ENCODE measurements around the gene HNRNPU. TPM values are rescaled to one million over a fixed set of nuclear protein-coding genes. Genes with fewer than 3 reads are reported as not detected.

Gene HNRNPU
- total RNA-seq (2014; rRNA removed; shearing (Covaris generic)): 520 and 628 TPM in 2 replicates

- peak; percentile 90 for DNase-seq (ENCODE audit: low spot score)
Observed at GRCh38 chr1:244864253-244865027, at the start of gene HNRNPU. Gene HNRNPU, minus strand, starts transcription at chr1:244864543. Its CDS starts 236 bp downstream, at chr1:244864307.

- no peak for DNase-seq (ENCODE audit: low spot score)
Observed at GRCh38 chr1:244913806-244914205, 49.5 kb upstream of the HNRNPU start.

GRCh38 chr1:244904119-244904518 is 39.8 kb upstream of the HNRNPU start:
- no peak for DNase-seq (ENCODE audit: low spot score)

- no peak for DNase-seq (ENCODE audit: low spot score)
Observed at GRCh38 chr1:244901400-244902015, 37.2 kb upstream of the HNRNPU start.

- DNase-seq (ENCODE audit: low spot score): no peak
Observed at GRCh38 chr1:244897476-244898254, 33.3 kb upstream of the HNRNPU start.

GRCh38 chr1:244896550-244896949 is 32.2 kb upstream of the HNRNPU start:
- peak; percentile 59 for DNase-seq (ENCODE audit: low spot score)

GRCh38 chr1:244893836-244894235 is 29.5 kb upstream of the HNRNPU start:
- no peak for DNase-seq (ENCODE audit: low spot score)

- no peak for DNase-seq (ENCODE audit: low spot score)
Observed at GRCh38 chr1:244887281-244887680, 22.9 kb upstream of the HNRNPU start.

- DNase-seq (ENCODE audit: low spot score): no peak
Observed at GRCh38 chr1:244881552-244882280, 17.4 kb upstream of the HNRNPU start.

GRCh38 chr1:244878681-244879080 is 14.3 kb upstream of the HNRNPU start:
- DNase-seq (ENCODE audit: low spot score): no peak

GRCh38 chr1:244876228-244876910 is 12.0 kb upstream of the HNRNPU start:
- no peak for DNase-seq (ENCODE audit: low spot score)

- DNase-seq (ENCODE audit: low spot score): no peak
Observed at GRCh38 chr1:244874974-244875579, 10.7 kb upstream of the HNRNPU start.

- DNase-seq (ENCODE audit: low spot score): no peak
Observed at GRCh38 chr1:244869950-244870349, 5.6 kb upstream of the HNRNPU start.

GRCh38 chr1:244869364-244869827 is 5.1 kb upstream of the HNRNPU start:
- no peak for DNase-seq (ENCODE audit: low spot score)

- no peak for DNase-seq (ENCODE audit: low spot score)
Observed at GRCh38 chr1:244868484-244869363, 4.4 kb upstream of the HNRNPU start.

GRCh38 chr1:244866355-244866754 is 2.0 kb upstream of the HNRNPU start:
- DNase-seq (ENCODE audit: low spot score): no peak

GRCh38 chr1:244865820-244866219 is 1.5 kb upstream of the HNRNPU start:
- no peak for DNase-seq (ENCODE audit: low spot score)

GRCh38 chr1:244865028-244865371 is 657 bp upstream of the HNRNPU start:
- DNase-seq (ENCODE audit: low spot score): no peak

GRCh38 chr1:244863491-244864252 is 671 bp downstream of the HNRNPU start:
- DNase-seq (ENCODE audit: low spot score): no peak
